ENCODE results near the gene DNAL1. TPM values are rescaled to one million over a fixed set of nuclear protein-coding genes. Genes with fewer than 3 reads are reported as not detected.
"Not testable (repeated sequence)": the region's sequence is repeated elsewhere in the genome, so short reads cannot be mapped to it uniquely, and the experiment has no call there.

Gene DNAL1
- total RNA-seq, 1 donor from 2014 or later = 23.0 TPM

DNA sequence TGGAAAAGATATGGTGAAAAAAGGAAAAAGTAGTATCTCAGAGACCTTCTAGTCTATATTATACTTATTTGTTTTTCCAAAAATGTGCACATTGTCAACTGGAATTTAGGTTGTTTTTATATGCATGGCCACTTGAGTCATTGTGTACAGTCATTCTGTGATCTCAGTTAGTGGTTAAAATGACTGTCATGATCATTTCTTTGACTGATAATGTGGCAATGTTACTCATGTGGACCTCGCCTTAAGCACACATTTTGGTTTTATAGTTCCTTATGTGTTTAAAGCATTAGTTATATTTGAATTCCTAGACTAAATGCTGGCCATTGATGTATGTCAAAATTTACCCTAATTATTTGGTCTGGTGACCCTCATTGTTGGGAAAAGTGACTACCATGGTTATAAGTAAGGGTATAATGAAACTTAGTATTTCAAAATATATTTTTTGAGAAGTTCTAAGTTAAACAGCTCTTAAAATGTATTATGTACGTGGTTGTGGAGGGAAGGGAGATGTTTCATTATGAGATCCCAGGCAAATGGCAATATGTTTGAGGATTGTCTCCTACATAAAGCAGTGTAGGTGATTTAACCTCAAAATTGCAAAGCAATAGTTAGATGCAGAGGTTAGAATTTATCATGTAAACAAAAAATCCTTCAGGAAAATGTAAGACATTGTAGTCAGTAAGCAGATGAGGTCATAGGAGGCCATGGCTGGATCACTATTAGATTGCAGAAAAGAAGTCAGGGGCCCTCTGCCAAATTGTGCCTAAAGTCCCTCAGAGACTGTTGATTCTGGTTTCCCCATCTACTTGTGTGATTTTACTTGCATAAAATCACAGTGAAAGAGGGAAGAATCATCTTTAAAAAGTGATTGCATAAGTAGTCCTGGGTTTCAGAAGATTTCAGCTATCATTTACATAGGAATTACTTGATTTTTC is 51.9 kb downstream of the DNAL1 start:
- DNase-seq (ENCODE audit: low read depth) = peak; percentile 18

DNA sequence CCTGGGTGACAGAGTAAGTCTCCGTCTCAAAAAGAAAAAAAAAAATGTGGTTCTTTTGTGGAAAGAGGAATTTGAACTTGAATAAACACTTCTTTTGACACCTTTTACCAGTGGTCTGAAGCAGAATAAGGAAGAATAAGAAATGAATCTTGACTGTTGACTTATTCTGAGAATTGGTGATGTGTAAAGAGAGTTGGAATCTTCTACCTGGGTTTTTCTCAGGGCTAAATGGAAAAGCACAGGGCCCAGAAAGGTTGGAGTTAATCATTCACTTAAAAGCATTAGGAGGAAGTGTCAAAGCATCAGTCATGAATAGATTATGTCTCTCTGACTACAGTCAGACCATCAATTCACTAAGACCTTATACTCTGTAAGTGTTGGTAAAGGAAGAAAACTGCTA is 55.5 kb downstream of the DNAL1 start:
- no peak for DNase-seq (ENCODE audit: low read depth)

DNA sequence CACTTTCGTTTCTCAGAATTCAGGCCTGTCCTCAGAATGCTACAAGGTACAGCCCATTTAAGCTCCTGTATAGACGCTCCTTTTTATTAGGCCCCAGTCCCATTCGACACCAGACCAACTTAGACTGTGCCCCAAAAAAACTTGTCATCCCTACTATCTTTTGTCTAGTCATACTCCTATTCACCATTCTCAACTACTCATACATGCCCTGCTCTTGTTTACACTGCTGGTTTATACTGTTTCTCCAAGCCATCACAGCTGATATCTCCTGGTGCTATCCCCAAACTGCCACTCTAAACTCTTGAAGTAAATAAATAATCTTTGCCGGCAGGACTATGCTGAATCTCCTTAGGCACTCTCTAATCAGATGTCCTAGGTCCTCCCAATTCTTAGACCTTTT is 63.3 kb downstream of the DNAL1 start:
- not testable (repeated sequence) for DNase-seq (ENCODE audit: low read depth)

DNA sequence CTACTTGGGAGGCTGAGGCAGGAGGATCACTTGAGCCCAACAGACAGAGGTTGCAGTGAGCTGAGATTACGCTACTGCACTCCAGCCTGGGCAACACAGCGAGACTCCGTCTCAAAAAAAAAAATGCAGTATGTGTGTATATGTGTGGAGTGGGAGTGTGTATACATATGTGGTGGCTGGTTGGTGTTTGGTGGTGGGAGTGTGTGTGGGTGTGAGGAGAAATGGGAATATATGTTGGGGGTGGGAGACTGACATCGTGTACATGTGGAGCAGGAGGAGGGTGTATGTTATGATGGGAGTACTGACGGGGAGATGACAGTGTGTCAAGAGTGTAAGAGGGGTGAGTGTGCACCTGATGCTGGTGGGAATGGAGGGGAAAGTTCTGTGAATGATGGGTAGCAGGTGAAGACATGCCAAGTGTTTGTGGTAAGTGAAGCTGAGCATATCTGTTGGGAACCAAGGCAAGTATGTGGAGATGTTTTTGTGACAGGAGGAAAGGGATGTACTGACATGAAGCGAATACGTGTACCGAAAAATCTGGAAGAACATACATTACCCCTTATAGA is 65.2 kb downstream of the DNAL1 start:
- DNase-seq (ENCODE audit: low read depth) = no peak

- DNase-seq (ENCODE audit: low read depth) = no peak
These were observed 66.0 kb downstream of the DNAL1 start for GRCh38 chr14:73710737-73711136.

- DNase-seq (ENCODE audit: low read depth) = no peak
These were observed 67.3 kb downstream of the DNAL1 start for GRCh38 chr14:73712071-73712506.

- peak; percentile 82 for DNase-seq (ENCODE audit: low read depth)
These were observed 67.9 kb downstream of the DNAL1 start for GRCh38 chr14:73712540-73713180.

- DNase-seq (ENCODE audit: low read depth) = no peak
These were observed 68.5 kb downstream of the DNAL1 start for GRCh38 chr14:73713206-73713802.

GRCh38 chr14:73713803-73714655 is 69.2 kb downstream of the DNAL1 start, which contains the start of gene PNMA1:
Gene PNMA1, minus strand, starts transcription at chr14:73714384. Its CDS starts 745 bp downstream, at chr14:73713639.
- peak; percentile 88 for DNase-seq (ENCODE audit: low read depth)

- no peak for DNase-seq (ENCODE audit: low read depth)
These were observed 69.9 kb downstream of the DNAL1 start for GRCh38 chr14:73714656-73715081.

DNA sequence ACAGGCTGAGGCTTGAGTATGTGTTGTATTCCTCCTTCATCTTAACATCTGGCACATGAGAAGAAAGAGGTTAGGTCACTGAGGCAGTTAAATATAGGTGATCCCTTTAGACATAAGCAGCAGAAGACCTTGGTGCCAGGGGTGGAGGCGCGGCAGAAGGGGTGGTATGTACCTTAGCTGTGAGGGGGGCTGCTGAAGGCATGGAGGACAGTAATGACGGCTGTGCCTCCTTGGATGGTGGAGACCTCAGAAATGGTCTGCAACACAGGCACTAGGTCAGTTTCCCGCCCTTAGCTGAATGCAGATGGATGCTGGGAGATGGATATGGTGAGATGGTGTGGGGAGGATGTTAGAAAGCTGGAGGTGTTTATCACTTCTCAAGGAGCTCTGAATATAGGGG is 70.9 kb downstream of the DNAL1 start:
- no peak for DNase-seq (ENCODE audit: low read depth)

GRCh38 chr14:73717266-73717665 is 72.5 kb downstream of the DNAL1 start:
- no peak for DNase-seq (ENCODE audit: low read depth)

- DNase-seq (ENCODE audit: low read depth) = no peak
These were observed 73.1 kb downstream of the DNAL1 start for GRCh38 chr14:73717711-73718417.

DNA sequence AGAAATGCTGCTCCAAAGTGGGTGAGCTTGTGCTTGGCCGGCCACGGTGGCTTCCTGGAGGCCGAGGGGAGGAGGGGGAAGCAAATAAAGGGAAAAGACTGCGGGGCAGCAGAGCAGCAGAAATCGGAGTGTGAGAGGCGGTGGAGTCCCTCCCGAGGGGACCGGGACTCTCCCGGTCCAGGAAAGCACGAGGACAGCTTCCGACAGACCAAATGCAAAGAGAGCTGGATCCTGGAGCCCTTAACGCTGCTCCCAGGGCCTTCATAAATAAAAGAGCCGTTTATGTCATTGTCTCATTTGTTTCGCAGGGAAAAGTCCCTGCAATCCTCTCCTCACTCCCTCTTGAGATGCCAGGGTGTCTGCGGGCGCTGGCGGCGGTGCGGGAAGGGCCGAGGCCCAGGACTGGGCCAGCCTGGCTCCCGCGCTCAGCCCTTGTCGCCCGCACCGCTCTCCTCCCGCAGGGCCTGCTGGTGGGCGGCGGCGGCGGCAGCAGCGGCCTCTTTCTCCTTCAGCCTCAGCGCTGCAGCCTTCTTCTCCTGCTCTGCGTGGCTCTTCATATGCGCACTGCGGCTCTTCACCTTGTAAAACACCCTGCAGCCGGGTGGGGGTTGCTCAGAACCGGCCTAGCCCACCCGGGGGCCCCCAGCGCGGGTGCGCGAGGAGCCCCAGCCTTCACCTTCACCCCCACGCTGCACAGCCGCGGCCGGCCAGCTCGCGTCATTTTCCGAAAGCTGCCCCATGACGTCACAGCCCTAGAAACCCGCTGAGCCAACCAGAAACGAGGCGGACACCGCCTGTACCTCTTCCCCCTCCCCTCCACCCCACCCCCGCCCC is 73.8 kb downstream of the DNAL1 start:
- DNase-seq (ENCODE audit: low read depth) = no peak

DNA sequence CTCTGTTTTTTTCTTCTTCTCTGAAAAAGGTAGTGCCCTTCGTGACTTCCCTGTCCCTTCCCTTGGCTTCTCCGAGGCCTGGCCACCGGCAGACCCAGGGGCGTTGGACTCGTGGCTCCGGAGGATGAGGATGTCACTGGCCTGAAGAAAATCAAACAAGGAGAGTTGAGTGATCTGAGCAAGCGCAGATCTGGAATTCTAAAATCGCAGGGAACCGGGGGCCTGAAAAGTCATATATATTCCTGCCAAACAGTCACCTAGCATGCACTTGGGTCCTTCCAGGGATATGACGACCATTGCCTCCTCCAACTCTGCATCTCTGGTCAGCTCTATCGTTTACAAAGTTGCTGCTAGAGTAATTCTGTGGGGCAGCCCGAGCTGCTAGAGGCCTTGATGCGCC is 74.6 kb downstream of the DNAL1 start:
- no peak for DNase-seq (ENCODE audit: low read depth)

GRCh38 chr14:73719791-73720190 is 75.0 kb downstream of the DNAL1 start:
- no peak for DNase-seq (ENCODE audit: low read depth)

DNA sequence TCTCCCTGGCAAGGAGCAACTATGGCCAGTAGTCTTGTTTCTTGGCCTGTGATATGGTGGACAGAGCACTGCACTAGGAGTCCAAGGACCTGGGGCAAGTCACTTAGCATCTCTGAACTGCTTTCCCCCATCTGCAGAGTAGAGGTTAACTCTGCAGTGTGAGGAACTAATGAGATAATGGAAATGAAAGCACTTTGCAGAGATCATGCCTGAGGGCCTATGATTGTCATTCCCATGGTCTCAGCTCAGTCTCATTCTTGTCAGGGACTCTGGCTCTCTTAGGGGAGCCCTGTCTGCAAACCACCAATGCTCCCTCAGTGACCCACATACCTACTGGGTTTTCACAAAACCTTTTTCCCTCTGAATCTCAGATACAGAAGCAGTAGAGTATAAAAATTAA is 75.8 kb downstream of the DNAL1 start:
- DNase-seq (ENCODE audit: low read depth) = no peak

- no peak for DNase-seq (ENCODE audit: low read depth)
These were observed 76.5 kb downstream of the DNAL1 start for GRCh38 chr14:73721101-73721821.

Data from myocyte (in vitro differentiated cells).